ENCODE measurements around the gene NOL4L. TPM values are rescaled to one million over a fixed set of nuclear protein-coding genes. Genes with fewer than 3 reads are reported as not detected.

Gene NOL4L
- total RNA-seq, 2 experiments from 2014 or later, result 53.1 to 55.6 TPM

DNA sequence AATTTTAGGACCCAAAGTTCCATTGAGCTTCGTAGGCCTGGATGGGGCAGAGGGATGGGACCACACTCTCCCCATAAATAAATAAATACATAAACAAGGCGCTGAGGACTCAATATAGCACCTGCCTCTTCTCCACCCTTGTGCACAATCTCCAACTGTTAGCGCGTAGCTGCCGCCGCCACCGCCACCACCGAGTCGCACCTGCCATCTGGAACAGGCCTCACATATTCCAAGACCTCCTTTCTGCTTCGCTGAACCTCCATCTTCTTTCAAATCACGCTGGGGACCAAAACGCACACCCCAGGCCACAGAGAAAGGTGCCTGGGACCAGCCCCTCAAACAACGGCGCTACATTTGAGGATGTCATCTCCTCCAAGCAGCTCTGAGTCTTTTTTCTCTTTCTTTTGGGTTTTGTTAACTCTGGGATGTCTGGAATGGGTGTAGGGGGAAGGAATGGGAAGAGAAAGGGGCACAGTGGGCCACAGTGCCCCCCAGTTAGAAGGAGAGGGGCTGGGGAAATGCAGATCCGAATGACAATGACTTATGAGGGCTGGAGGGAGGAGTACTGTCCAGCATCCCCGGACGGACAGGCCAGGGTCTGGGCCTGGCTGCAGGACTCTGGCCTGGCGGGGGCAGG, 49.7 kb downstream of the NOL4L start:
- no peaks in the 10 kb centered on the region for H3K27me3 Mint-ChIP-seq
- H3K27ac ChIP-seq (ENCODE audit: low read depth in 1 of 2, low read length in 2 of 2), result peak overlapping the region; percentile 84 to 91

GRCh38 chr20:32534661-32535240, 50.4 kb downstream of the NOL4L start:
- Histone ChIP-seq H3K27me3 (ENCODE audit: control insufficient read depth in 1 of 2, insufficient read depth in 2 of 2, low read length in 2 of 2) (no peaks in the 10 kb centered on the region), H3K4me1 (ENCODE audit: insufficient read depth, low read length) (peaks cover 83% of the 10 kb centered on the region), H3K36me3 (ENCODE audit: insufficient read depth, low read length) (no peaks in the 10 kb centered on the region), H3K9me3 (ENCODE audit: control insufficient read depth in 1 of 2, insufficient read depth in 1 of 2, low read length in 2 of 2) (no peaks in the 10 kb centered on the region), H3K27ac (ENCODE audit: low read depth in 1 of 2, low read length in 2 of 2) (peak overlapping the region; percentile 84 to 91), H3K4me3 (ENCODE audit: low read length) (peak overlapping the region; percentile 54)
- intact Hi-C loops (cut with DNase I, micrococcal nuclease), result loop anchor here in 1 of 2 experiments (2.0 kb wide), 1 partner anchor 50 kb away; no protein-coding TSS in a partner anchor
- DNase-seq, result peak in 12 of 14 experiments; percentile 44 to 87 (median 69)
- TF ChIP-seq, protein P1, sequence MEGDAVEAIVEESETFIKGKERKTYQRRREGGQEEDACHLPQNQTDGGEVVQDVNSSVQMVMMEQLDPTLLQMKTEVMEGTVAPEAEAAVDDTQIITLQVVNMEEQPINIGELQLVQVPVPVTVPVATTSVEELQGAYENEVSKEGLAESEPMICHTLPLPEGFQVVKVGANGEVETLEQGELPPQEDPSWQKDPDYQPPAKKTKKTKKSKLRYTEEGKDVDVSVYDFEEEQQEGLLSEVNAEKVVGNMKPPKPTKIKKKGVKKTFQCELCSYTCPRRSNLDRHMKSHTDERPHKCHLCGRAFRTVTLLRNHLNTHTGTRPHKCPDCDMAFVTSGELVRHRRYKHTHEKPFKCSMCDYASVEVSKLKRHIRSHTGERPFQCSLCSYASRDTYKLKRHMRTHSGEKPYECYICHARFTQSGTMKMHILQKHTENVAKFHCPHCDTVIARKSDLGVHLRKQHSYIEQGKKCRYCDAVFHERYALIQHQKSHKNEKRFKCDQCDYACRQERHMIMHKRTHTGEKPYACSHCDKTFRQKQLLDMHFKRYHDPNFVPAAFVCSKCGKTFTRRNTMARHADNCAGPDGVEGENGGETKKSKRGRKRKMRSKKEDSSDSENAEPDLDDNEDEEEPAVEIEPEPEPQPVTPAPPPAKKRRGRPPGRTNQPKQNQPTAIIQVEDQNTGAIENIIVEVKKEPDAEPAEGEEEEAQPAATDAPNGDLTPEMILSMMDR (IDR thresholded peaks at IDR 0.05), result no peak
- Mint-ChIP-seq H3K4me1 (ENCODE audit: low read depth) (peaks cover 80% of the 10 kb centered on the region), H3K27me3 (no peaks in the 10 kb centered on the region), H3K9me3 (no peaks in the 10 kb centered on the region), H3K4me3 (peak overlapping the region; percentile 87), H3K27ac (peak overlapping the region; percentile 99), H3K36me3 (ENCODE audit: low read depth) (peaks cover 15% of the 10 kb centered on the region)
- CTCF ChIA-PET, result interaction anchor here (0.6 to 4.3 kb wide), 6 partner anchors 8 to 121 kb away, joined by 3 to 40 read pairs (median 4); no protein-coding TSS in a partner anchor
- peak; percentile 33 for ATAC-seq (ENCODE audit: poor library complexity)
- POLR2A ChIA-PET, result interaction anchor here (0.7 to 12.0 kb wide), 20 partner anchors 8 to 1459 kb away, joined by 3 to 314 read pairs (median 4); partner anchors contain the start of genes NOL4L, RALY and TM9SF4

More for the DNA sequence above, 49.7 kb downstream of the NOL4L start:
- peak in 7 of 14 experiments; percentile 29 to 71 (median 42) for DNase-seq
- intact Hi-C loops (cut with DNase I, micrococcal nuclease), result loop anchor here in 1 of 2 experiments (2.0 kb wide), 1 partner anchor 51 kb away; no protein-coding TSS in a partner anchor
- peaks cover 15% of the 10 kb centered on the region for H3K36me3 Mint-ChIP-seq (ENCODE audit: low read depth)
- ChIA-PET CTCF (interaction anchor here (0.9 to 4.3 kb wide), 5 partner anchors 12 to 117 kb away, joined by 3 to 40 read pairs (median 7); no protein-coding TSS in a partner anchor), POLR2A (interaction anchor here (0.7 to 12.0 kb wide), 25 partner anchors 8 to 1458 kb away, joined by 3 to 314 read pairs (median 5); partner anchors contain the start of genes ASXL1, COMMD7, NOL4L and RALY)
- TF ChIP-seq, protein P1 (IDR thresholded peaks at IDR 0.05), result no peak
- H3K4me3 Mint-ChIP-seq, result peak overlapping the region; percentile 87
- H3K36me3 ChIP-seq (ENCODE audit: insufficient read depth, low read length), result no peaks in the 10 kb centered on the region
- no peaks in the 10 kb centered on the region for H3K9me3 Mint-ChIP-seq
- ATAC-seq (ENCODE audit: poor library complexity), result peak; percentile 5
- no peaks in the 10 kb centered on the region for H3K27me3 ChIP-seq (ENCODE audit: control insufficient read depth in 1 of 2, insufficient read depth in 2 of 2, low read length in 2 of 2)
- H3K4me3 ChIP-seq (ENCODE audit: low read length), result peak overlapping the region; percentile 54
- H3K27ac Mint-ChIP-seq, result peak overlapping the region; percentile 99
- peaks cover 87% of the 10 kb centered on the region for H3K4me1 ChIP-seq (ENCODE audit: insufficient read depth, low read length)
- H3K9me3 ChIP-seq (ENCODE audit: control insufficient read depth in 1 of 2, insufficient read depth in 1 of 2, low read length in 2 of 2), result no peaks in the 10 kb centered on the region
- H3K4me1 Mint-ChIP-seq (ENCODE audit: low read depth), result peaks cover 85% of the 10 kb centered on the region

DNA sequence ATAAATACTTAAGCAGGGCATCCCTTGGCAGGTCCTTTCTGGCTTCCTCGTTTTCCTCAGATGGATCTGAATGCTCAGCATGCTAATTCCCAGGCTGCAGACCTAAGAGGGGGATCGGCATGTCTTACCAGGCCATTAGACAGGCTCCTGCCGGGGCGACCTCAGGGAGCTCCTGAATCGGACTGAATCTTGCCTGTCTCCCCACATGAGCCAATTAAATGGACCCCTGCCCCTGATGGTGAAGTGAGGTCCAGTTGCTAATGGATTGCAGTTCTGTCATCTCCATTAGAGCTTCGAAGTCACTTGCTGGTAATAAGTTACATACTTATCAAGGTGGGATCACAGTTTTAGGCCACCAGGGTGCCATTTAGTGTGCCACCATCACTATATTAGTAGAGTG, 51.4 kb downstream of the NOL4L start:
- intact Hi-C loops (cut with DNase I, micrococcal nuclease), result loop anchor here in 1 of 2 experiments (2.0 kb wide), 1 partner anchor 49 kb away; no protein-coding TSS in a partner anchor
- POLR2A ChIA-PET, result interaction anchor here (0.7 to 12.0 kb wide), 5 partner anchors 9 to 758 kb away, joined by 3 to 314 read pairs (median 9); partner anchors contain the start of gene NOL4L
- no peaks in the 10 kb centered on the region for H3K27me3 Mint-ChIP-seq
- DNase-seq (peak in 1 of 14 experiments; percentile 26), ATAC-seq (ENCODE audit: poor library complexity) (no peak)
- TF ChIP-seq, protein P1 (IDR thresholded peaks at IDR 0.05), result no peak
- H3K4me1 Mint-ChIP-seq (ENCODE audit: low read depth), result peaks cover 80% of the 10 kb centered on the region
- no peaks in the 10 kb centered on the region for H3K9me3 Mint-ChIP-seq
- CTCF ChIA-PET, result interaction anchor here (2.2 to 4.3 kb wide), 2 partner anchors 10 to 119 kb away, joined by 10 to 40 read pairs; no protein-coding TSS in a partner anchor
- Histone ChIP-seq H3K4me3 (ENCODE audit: low read length) (no peak overlapping the region), H3K36me3 (ENCODE audit: insufficient read depth, low read length) (no peaks in the 10 kb centered on the region), H3K27me3 (ENCODE audit: control insufficient read depth in 1 of 2, insufficient read depth in 2 of 2, low read length in 2 of 2) (no peaks in the 10 kb centered on the region), H3K27ac (ENCODE audit: low read depth in 1 of 2, low read length in 2 of 2) (peak overlapping the region in 1 of 2 donors; percentile 91), H3K9me3 (ENCODE audit: control insufficient read depth in 1 of 2, insufficient read depth in 1 of 2, low read length in 2 of 2) (no peaks in the 10 kb centered on the region), H3K4me1 (ENCODE audit: insufficient read depth, low read length) (peaks cover 83% of the 10 kb centered on the region)
- peaks cover 15% of the 10 kb centered on the region for H3K36me3 Mint-ChIP-seq (ENCODE audit: low read depth)
- H3K4me3 Mint-ChIP-seq, result peak overlapping the region; percentile 87
- H3K27ac Mint-ChIP-seq, result peak overlapping the region; percentile 99
